AG09309 (cell line): ENCODE data around the gene ZNF346.

Experiments used
- DNase-seq: peaks from one replicate; pipeline ENCODE4 v3.0.0-alpha.2; 2010; ENCODE audit warnings: low read depth
- H3K4me3 ChIP-seq: 2 replicates; pipeline ENCODE4 v1.5.1; 2011; ENCODE audit warnings: mild to moderate bottlenecking, low read depth, low read length, moderate library complexity; ENCODE audit not compliant: control insufficient read depth
- TF ChIP-seq, protein P1 (sequence below): IDR thresholded peaks from 2 replicates; pipeline ENCODE4 v1.5.1; 2011; ENCODE audit warnings: mild to moderate bottlenecking, low read depth, low read length, inconsistent platforms; ENCODE audit not compliant: insufficient read depth, control insufficient read depth; ENCODE audit errors: missing control alignments

The ZNF346 gene

DNA sequence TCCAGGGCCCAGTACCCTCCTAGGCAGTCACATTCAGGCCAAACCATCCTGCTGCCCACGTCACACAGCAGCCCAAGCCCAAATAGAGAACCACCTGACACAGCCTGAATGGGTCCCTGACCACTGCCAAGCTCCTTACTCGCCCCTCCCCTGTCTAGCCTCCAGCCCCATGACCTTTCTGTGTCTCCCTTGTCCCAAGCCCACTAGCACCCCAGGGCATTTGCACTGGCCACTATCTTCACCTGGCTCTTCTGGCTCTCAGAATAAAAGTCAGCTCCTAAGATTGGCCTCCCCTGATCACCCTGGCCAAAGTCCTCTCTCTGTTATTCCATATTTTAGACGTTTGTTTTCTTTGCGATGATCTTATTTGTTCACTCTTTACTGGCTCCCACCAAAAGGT, 84.7 kb downstream of the ZNF346 start:
- no peak for DNase-seq
- TF ChIP-seq, protein P1, sequence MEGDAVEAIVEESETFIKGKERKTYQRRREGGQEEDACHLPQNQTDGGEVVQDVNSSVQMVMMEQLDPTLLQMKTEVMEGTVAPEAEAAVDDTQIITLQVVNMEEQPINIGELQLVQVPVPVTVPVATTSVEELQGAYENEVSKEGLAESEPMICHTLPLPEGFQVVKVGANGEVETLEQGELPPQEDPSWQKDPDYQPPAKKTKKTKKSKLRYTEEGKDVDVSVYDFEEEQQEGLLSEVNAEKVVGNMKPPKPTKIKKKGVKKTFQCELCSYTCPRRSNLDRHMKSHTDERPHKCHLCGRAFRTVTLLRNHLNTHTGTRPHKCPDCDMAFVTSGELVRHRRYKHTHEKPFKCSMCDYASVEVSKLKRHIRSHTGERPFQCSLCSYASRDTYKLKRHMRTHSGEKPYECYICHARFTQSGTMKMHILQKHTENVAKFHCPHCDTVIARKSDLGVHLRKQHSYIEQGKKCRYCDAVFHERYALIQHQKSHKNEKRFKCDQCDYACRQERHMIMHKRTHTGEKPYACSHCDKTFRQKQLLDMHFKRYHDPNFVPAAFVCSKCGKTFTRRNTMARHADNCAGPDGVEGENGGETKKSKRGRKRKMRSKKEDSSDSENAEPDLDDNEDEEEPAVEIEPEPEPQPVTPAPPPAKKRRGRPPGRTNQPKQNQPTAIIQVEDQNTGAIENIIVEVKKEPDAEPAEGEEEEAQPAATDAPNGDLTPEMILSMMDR = no peak
- H3K4me3 ChIP-seq = no peak overlapping the region

GRCh38 chr5:177109810-177110209, 87.3 kb downstream of the ZNF346 start:
- no peak for DNase-seq
- no peak overlapping the region for H3K4me3 ChIP-seq
- TF ChIP-seq, protein P1 = no peak

DNA sequence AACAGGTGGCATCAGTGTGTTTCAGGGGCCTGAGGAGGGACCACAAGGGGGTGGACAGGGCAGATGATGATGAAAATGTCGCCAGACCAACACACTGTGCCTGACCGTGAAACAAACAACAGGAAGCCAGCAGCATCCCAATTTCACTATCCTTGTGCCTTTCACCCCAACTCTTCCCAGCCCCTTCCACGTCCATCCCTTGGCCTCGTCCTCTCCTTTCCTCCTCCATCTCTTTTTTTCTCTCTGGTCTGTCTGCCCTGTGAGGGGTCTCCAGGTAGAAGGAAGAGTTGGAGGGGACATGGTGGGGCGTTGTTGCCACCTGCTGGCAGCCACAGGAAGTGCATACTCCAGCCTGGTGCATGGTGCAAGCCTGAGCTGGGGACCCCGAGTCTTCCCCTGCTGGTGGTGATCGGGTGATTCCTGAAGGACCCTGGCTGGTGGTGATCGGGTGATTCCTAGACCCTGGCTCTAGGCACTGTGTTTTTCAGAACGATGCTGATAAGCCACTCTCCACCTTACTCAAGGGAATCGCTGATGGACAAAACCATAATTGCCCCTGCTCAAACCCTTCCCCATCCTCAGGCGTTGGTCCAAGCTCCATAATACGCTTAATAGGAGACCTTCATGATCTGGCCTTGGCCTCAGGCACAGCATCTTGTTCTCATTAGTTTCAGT, 89.4 kb downstream of the ZNF346 start:
- DNase-seq = no peak
- TF ChIP-seq, protein P1 = peak; percentile 96
- H3K4me3 ChIP-seq = no peak overlapping the region

- DNase-seq = no peak
- H3K4me3 ChIP-seq = no peak overlapping the region
- TF ChIP-seq, protein P1 = no peak
Measured at GRCh38 chr5:177112589-177113220, 90.2 kb downstream of the ZNF346 start.

DNA sequence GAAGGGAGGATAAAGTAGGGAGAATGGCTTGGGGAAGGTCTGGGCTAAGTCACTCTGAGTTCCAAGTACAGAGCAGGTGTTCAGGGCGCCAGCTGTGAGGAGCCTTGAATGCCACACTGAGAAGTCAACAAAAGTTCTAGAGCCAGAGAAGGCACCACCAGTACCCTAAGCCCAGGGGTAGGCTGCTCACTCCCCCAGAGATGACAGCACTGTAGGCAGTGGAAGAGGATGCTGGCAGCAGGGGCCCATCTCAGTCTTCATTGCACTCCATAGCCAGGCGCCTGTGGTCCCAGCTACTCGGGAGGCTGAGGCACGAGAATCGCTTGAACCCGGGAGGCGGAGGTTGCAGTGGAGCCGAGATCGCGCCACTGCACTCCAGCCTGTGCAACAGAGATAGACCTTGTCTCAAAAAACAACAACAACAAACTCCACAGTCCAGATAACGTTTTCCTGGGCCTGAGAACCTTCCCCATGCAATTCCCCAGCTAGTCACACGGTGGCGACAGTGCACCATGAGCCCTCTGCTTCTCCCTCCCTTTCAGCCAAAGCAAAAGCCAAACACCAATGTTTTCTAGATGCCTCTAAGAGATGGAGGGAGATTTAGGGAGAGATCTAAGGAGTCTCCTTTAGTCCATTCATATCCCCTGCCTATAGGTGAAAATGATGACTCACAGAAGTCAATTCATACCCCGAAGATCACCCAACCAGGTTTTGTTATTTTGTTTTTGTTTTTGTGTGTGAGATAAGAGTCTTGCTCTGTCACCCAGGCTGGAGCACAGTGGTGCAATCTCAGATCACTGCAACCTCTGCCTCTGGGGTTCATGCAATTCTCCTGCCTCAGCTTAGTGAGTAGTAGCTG, 91.3 kb downstream of the ZNF346 start:
- H3K4me3 ChIP-seq = no peak overlapping the region
- TF ChIP-seq, protein P1 = peak; percentile 100
- peak; percentile 16 for DNase-seq

GRCh38 chr5:177116631-177117373, 94.3 kb downstream of the ZNF346 start:
- TF ChIP-seq, protein P1 = no peak
- DNase-seq = no peak
- H3K4me3 ChIP-seq = no peak overlapping the region
